ENCODE data around the gene KRT36.

DNA sequence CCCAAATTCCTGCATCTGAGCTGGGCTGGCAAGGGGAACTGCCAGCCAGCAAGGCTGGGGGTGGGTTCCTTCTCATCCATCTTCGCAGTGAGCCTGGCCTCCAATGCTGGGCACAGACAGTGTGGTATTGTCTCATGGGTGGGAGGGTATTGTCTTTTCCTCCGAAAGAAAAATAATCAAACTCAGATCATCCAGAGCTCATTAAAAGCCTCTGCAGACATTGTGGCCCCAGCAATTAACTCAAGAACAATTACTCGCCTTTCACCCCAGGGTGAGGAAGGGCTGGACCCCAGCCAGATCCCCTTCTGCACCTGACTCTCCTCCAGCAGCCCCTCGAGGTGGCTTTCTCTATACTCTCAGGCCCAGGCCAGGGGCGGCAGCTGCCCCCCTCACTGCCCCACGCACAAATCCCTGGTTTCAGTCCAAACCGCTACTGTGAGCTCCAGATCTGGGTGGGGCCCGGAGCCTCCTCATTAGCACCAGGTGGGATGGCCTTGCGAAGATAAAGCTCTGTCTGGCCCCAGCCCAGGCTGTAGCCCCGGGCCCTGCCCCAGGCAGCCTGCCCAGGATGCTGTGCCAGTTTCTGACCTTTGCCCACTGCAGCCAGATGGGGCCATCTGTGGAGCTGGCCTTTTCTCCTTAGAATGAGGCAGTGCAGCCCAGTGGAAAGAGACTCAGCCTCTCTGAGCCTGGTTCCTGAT is 31.3 kb upstream of the KRT36 start:
- TF ChIP-seq, protein P1, sequence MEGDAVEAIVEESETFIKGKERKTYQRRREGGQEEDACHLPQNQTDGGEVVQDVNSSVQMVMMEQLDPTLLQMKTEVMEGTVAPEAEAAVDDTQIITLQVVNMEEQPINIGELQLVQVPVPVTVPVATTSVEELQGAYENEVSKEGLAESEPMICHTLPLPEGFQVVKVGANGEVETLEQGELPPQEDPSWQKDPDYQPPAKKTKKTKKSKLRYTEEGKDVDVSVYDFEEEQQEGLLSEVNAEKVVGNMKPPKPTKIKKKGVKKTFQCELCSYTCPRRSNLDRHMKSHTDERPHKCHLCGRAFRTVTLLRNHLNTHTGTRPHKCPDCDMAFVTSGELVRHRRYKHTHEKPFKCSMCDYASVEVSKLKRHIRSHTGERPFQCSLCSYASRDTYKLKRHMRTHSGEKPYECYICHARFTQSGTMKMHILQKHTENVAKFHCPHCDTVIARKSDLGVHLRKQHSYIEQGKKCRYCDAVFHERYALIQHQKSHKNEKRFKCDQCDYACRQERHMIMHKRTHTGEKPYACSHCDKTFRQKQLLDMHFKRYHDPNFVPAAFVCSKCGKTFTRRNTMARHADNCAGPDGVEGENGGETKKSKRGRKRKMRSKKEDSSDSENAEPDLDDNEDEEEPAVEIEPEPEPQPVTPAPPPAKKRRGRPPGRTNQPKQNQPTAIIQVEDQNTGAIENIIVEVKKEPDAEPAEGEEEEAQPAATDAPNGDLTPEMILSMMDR (IDR thresholded peaks at IDR 0.05), result no peak
- no peak for TF ChIP-seq EZH2 (IDR thresholded peaks at IDR 0.05; ENCODE audit: borderline replicate concordance, insufficient read depth, low read depth, low read length, poor library complexity, severe bottlenecking)
